HFFc6 (cell line): Measurements from ENCODE around the gene UBA1. TPM values are rescaled to one million over a fixed set of nuclear protein-coding genes. Genes with fewer than 3 reads are reported as not detected.
A peak's percentile ranks its signal among the peaks of the same experiment; 100 is the strongest.

ENCODE experiments used
- DNase-seq: peaks from one replicate; pipeline ENCODE4 v3.0.0-alpha.2; 2018
- H3K27ac Mint-ChIP-seq: 2 replicates; pipeline ENCODE4 v1.8.0; 2020; ENCODE audit warnings: mild to moderate bottlenecking, mixed read lengths
- H3K27me3 Mint-ChIP-seq: 2 replicates; pipeline ENCODE4 v1.8.0; 2021; ENCODE audit warnings: mild to moderate bottlenecking, moderate library complexity, mixed read lengths; ENCODE audit not compliant: insufficient read depth
- H3K36me3 Mint-ChIP-seq: 2 replicates; pipeline ENCODE4 v1.8.0; 2021; ENCODE audit warnings: low read depth, mixed read lengths
- H3K4me1 Mint-ChIP-seq: 2 replicates; pipeline ENCODE4 v1.8.0; 2020; ENCODE audit warnings: low read depth, mixed read lengths
- H3K4me3 Mint-ChIP-seq: 2 replicates; pipeline ENCODE4 v1.8.0; 2020; ENCODE audit warnings: mild to moderate bottlenecking, moderate library complexity, mixed read lengths
- H3K9me3 Mint-ChIP-seq: 2 replicates; pipeline ENCODE4 v1.8.0; 2020; ENCODE audit warnings: mild to moderate bottlenecking, mixed read lengths
- CTCF ChIP-seq: fragments of 200-600 bp; sonication (generic); IDR thresholded peaks from 2 replicates; pipeline ENCODE4 v1.5.0; 2021; ENCODE audit warnings: antibody characterized with exemption, mild to moderate bottlenecking
- total RNA-seq, 6 experiments: library from RNA; stranded (reverse); fragmentation: NEBNext Ultra II Directional; extraction: Animal tissue kit (Norgen Biotek cat#: 25700); gene quantifications; 2 replicates in 1 of 6; 3 replicates in 5 of 6; pipeline ENCODE4 v1.2.3, GENCODE V29; 2021

The UBA1 gene
- total RNA-seq, 6 experiments from 2014 or later: 268 to 291 (median 282) TPM

GRCh38 chrX:47186096-47186740 lies 7.4 kb upstream of the UBA1 start:
- DNase-seq: no peak
- no peaks in the 10 kb centered on the region for H3K4me1 Mint-ChIP-seq
- H3K9me3 Mint-ChIP-seq: no peaks in the 10 kb centered on the region
- TF ChIP-seq CTCF: no peak
- H3K27ac Mint-ChIP-seq: no peak overlapping the region
- peaks cover 5% of the 10 kb centered on the region for H3K36me3 Mint-ChIP-seq
- no peak overlapping the region for H3K4me3 Mint-ChIP-seq
- peaks cover 5% of the 10 kb centered on the region for H3K27me3 Mint-ChIP-seq

- Mint-ChIP-seq H3K27ac (no peak overlapping the region), H3K4me1 (no peaks in the 10 kb centered on the region), H3K36me3 (peaks cover 5% of the 10 kb centered on the region), H3K9me3 (no peaks in the 10 kb centered on the region), H3K4me3 (no peak overlapping the region), H3K27me3 (peaks cover 5% of the 10 kb centered on the region)
- DNase-seq: no peak
- no peak for TF ChIP-seq CTCF
These were observed 6.4 kb upstream of the UBA1 start for GRCh38 chrX:47187106-47187677.

- no peak for DNase-seq
- Mint-ChIP-seq H3K9me3 (no peaks in the 10 kb centered on the region), H3K4me3 (no peak overlapping the region), H3K36me3 (peaks cover 11% of the 10 kb centered on the region), H3K27ac (no peak overlapping the region), H3K4me1 (peaks cover 12% of the 10 kb centered on the region), H3K27me3 (peaks cover 3% of the 10 kb centered on the region)
- TF ChIP-seq CTCF: no peak
These were observed 3.7 kb upstream of the UBA1 start for GRCh38 chrX:47189906-47190305.

GRCh38 chrX:47190445-47191269 lies 3.0 kb upstream of the UBA1 start:
- H3K9me3 Mint-ChIP-seq: no peaks in the 10 kb centered on the region
- H3K27ac Mint-ChIP-seq: peak overlapping the region; percentile 75
- no peak for TF ChIP-seq CTCF
- peaks cover 16% of the 10 kb centered on the region for H3K4me1 Mint-ChIP-seq
- peak; percentile 89 for DNase-seq
- peaks cover 12% of the 10 kb centered on the region for H3K36me3 Mint-ChIP-seq
- H3K4me3 Mint-ChIP-seq: peak overlapping the region; percentile 93
- peaks cover 3% of the 10 kb centered on the region for H3K27me3 Mint-ChIP-seq

- DNase-seq: no peak
- no peak for TF ChIP-seq CTCF
- Mint-ChIP-seq H3K27me3 (peaks cover 1% of the 10 kb centered on the region), H3K4me1 (peaks cover 23% of the 10 kb centered on the region), H3K36me3 (peaks cover 16% of the 10 kb centered on the region; the same call in 1 of the 2 replicates), H3K4me3 (peak overlapping the region; percentile 93), H3K9me3 (no peaks in the 10 kb centered on the region), H3K27ac (peak overlapping the region; percentile 75)
These were observed 2.3 kb upstream of the UBA1 start for GRCh38 chrX:47191331-47191730.
